HepG2 (cell line): Measurements from ENCODE around the gene MBTD1. TPM values are rescaled to one million over a fixed set of nuclear protein-coding genes. Genes with fewer than 3 reads are reported as not detected.

Source experiments
- ATAC-seq: fragments of 200-7000 bp; cut with Tn5 transposase; 3 replicates; pipeline ENCODE4 v1.9.1; 2020; ENCODE audit warnings: mild to moderate bottlenecking, moderate library complexity
- BruUV-seq: library from RNA; stranded (reverse); fragments of 400-500 nt; replicated peaks from 2 replicates; lab custom pipeline; 2021; lab: Mats Ljungman, UMichigan
- CTCF ChIA-PET: fragments of 300-600 bp; formaldehyde crosslinking; extraction: SDS; loops from one replicate; lab custom pipeline; 2021; ENCODE audit warnings: low total read pairs, inconsistent platforms, low intra/inter-chr PET ratio; lab: Yijun Ruan, JAX
- POLR2A ChIA-PET: fragments of 350-600 bp; sonication (Branson Sonifier 250); formaldehyde crosslinking; loops from one replicate; lab custom pipeline; 2020; ENCODE audit warnings: antibody characterized with exemption, inconsistent platforms; lab: Yijun Ruan, JAX
- DNase-seq: peaks from one replicate; pipeline ENCODE4 v3.0.0-alpha.2; 2015; ENCODE audit warnings: low spot score
- FAIRE-seq: peaks from 3 replicates; lab custom pipeline; 2011; peaks lifted over from hg19 to GRCh38; lab: Jason Lieb, UNC
- H2AFZ ChIP-seq: one replicate; pipeline ENCODE4 v1.6.1; 2011; ENCODE audit warnings: low read length, inconsistent platforms
- H3K27ac ChIP-seq: fragments of 300-600 bp; 3 replicates; pipeline ENCODE4 v1.8.0; 2011; ENCODE audit warnings: mixed run types, mild to moderate bottlenecking, mixed read lengths, low read length, inconsistent platforms; ENCODE audit not compliant: insufficient read depth; ENCODE audit errors: extremely low read length
- H3K27me3 ChIP-seq, 2 experiments: fragments of 200-600 bp in 1 of 2; 2 replicates in 1 of 2; 3 replicates in 1 of 2; pipeline versions ENCODE4 v1.6.0 to v1.8.0; 2011; ENCODE audit warnings: low read length in 2 of 2, mild to moderate bottlenecking in 2 of 2, moderate library complexity in 2 of 2, inconsistent platforms in 1 of 2; ENCODE audit not compliant: insufficient read depth in 2 of 2, control insufficient read depth in 1 of 2
- H3K36me3 ChIP-seq, 2 experiments: fragments of 200-600 bp in 1 of 2; replicated peaks in 1 of 2; 2 replicates in 1 of 2; 3 replicates in 1 of 2; pipeline versions ENCODE4 v1.5.1 to v1.8.0; 2011; ENCODE audit warnings: low read length in 2 of 2, inconsistent platforms in 1 of 2; ENCODE audit not compliant: insufficient read depth in 2 of 2, control insufficient read depth in 1 of 2
- H3K4me1 ChIP-seq: 2 replicates; pipeline ENCODE4 v1.5.1; 2012; ENCODE audit warnings: low read length, inconsistent platforms; ENCODE audit not compliant: insufficient read depth
- H3K4me2 ChIP-seq: 2 replicates; pipeline ENCODE4 v1.6.0; 2011; ENCODE audit warnings: low read depth, low read length, inconsistent platforms
- H3K4me3 ChIP-seq, 3 experiments: fragments of 200-600 bp in 1 of 3; sonication (generic), shearing (Covaris generic) in 1 of 3; replicated peaks in 1 of 3; 2 replicates each; pipeline ENCODE4 v1.5.1; 2011 to 2016; ENCODE audit warnings: low read length in 3 of 3, inconsistent platforms in 2 of 3, low read depth in 2 of 3, mild to moderate bottlenecking in 2 of 3, control low read depth in 1 of 3, mixed read lengths in 1 of 3; ENCODE audit not compliant: insufficient read depth in 1 of 3
- H3K79me2 ChIP-seq: one replicate; pipeline ENCODE4 v1.6.1; 2011; ENCODE audit warnings: low read length, inconsistent platforms; ENCODE audit not compliant: insufficient read depth
- H3K9ac ChIP-seq: 2 replicates; pipeline ENCODE4 v1.6.0; 2011; ENCODE audit warnings: mild to moderate bottlenecking, low read depth, low read length, inconsistent platforms; ENCODE audit not compliant: insufficient read depth
- H3K9me3 ChIP-seq: 2 replicates; pipeline ENCODE4 v1.5.1; 2012; ENCODE audit warnings: mild to moderate bottlenecking, low read length
- H4K20me1 ChIP-seq: 2 replicates; pipeline ENCODE4 v1.6.0; 2011; ENCODE audit warnings: inconsistent platforms, mild to moderate bottlenecking, low read length, moderate library complexity; ENCODE audit not compliant: insufficient read depth
- ARNTL ChIP-seq: sonication (generic); formaldehyde crosslinking; IDR thresholded peaks from 2 replicates; pipeline ENCODE4 v1.4.0; 2020; ENCODE audit warnings: mild to moderate bottlenecking, missing genetic modification reagents
- CREBL2 ChIP-seq: sonication (generic); formaldehyde crosslinking; IDR thresholded peaks from 2 replicates; pipeline ENCODE4 v1.8.1; 2023; ENCODE audit warnings: missing genetic modification reagents, mild to moderate bottlenecking, borderline replicate concordance
- FOSL1 ChIP-seq: sonication (generic); formaldehyde crosslinking; IDR thresholded peaks from 2 replicates; pipeline ENCODE4 v1.9.0; 2021; ENCODE audit warnings: missing genetic modification reagents, borderline replicate concordance
- FOXP1 ChIP-seq, 2 experiments: fragments of 450-650 bp in 1 of 2; IDR thresholded peaks; 2 replicates each; pipeline ENCODE4 v1.6.1; 2017 to 2018; ENCODE audit warnings: antibody characterized with exemption in 1 of 2
- MEF2D ChIP-seq: sonication (generic); formaldehyde crosslinking; IDR thresholded peaks from 2 replicates; pipeline ENCODE4 v1.5.1; 2020; ENCODE audit warnings: mild to moderate bottlenecking, missing genetic modification reagents
- MXD4 ChIP-seq: IDR thresholded peaks from 2 replicates; pipeline ENCODE4 v1.6.1; 2016; ENCODE audit warnings: mild to moderate bottlenecking, missing biosample characterization, missing genetic modification reagents
- MXI1 ChIP-seq: IDR thresholded peaks from 3 replicates; pipeline ENCODE4 v1.6.1; 2012; ENCODE audit warnings: low read depth, low read length, inconsistent platforms, borderline replicate concordance
- MYC ChIP-seq: sonication (generic); formaldehyde crosslinking; IDR thresholded peaks from 2 replicates; pipeline ENCODE4 v1.9.0; 2021; ENCODE audit warnings: missing genetic modification reagents, borderline replicate concordance
- NFE2 ChIP-seq: sonication (generic); formaldehyde crosslinking; IDR thresholded peaks from 2 replicates; pipeline ENCODE4 v1.4.0; 2020; ENCODE audit warnings: missing genetic modification reagents
- POGZ ChIP-seq: sonication (generic); formaldehyde crosslinking; IDR thresholded peaks from 2 replicates; pipeline ENCODE4 v1.4.0; 2020; ENCODE audit warnings: mild to moderate bottlenecking, missing genetic modification reagents
- TEF ChIP-seq: sonication (generic); formaldehyde crosslinking; IDR thresholded peaks from 2 replicates; pipeline ENCODE4 v1.5.0; 2020; ENCODE audit warnings: missing genetic modification reagents
- TGIF2 ChIP-seq: IDR thresholded peaks from 2 replicates; pipeline ENCODE4 v1.6.1; 2016; ENCODE audit warnings: control low read depth, missing compliant biosample characterization
- TSC22D2 ChIP-seq: sonication (generic); formaldehyde crosslinking; IDR thresholded peaks from 2 replicates; pipeline ENCODE4 v1.5.1; 2020; ENCODE audit warnings: missing genetic modification reagents, mild to moderate bottlenecking, borderline replicate concordance
- ZBTB7B ChIP-seq: sonication (generic); formaldehyde crosslinking; IDR thresholded peaks from 2 replicates; pipeline ENCODE4 v1.4.0; 2020; ENCODE audit warnings: missing genetic modification reagents
- ZFP1 ChIP-seq: IDR thresholded peaks from 2 replicates; pipeline ENCODE4 v1.6.1; 2016
- ZNF230 ChIP-seq: sonication (generic); formaldehyde crosslinking; IDR thresholded peaks from 2 replicates; pipeline ENCODE4 v1.4.0; 2020; ENCODE audit warnings: mild to moderate bottlenecking, missing genetic modification reagents
- ZNF326 ChIP-seq: sonication (generic); formaldehyde crosslinking; IDR thresholded peaks from 2 replicates; pipeline ENCODE4 v1.4.0; 2020; ENCODE audit warnings: missing genetic modification reagents, borderline replicate concordance
- ZNF33B ChIP-seq: sonication (generic); formaldehyde crosslinking; IDR thresholded peaks from 2 replicates; pipeline ENCODE4 v1.5.1; 2020; ENCODE audit warnings: mild to moderate bottlenecking, missing genetic modification reagents
- ZNF607 ChIP-seq: sonication (generic); formaldehyde crosslinking; IDR thresholded peaks from 2 replicates; pipeline ENCODE4 v1.5.1; 2020; ENCODE audit warnings: missing genetic modification reagents, mild to moderate bottlenecking, borderline replicate concordance
- ZNF670 ChIP-seq: sonication (generic); formaldehyde crosslinking; IDR thresholded peaks from 2 replicates; pipeline ENCODE4 v1.8.0; 2022; ENCODE audit warnings: mild to moderate bottlenecking, missing genetic modification reagents, borderline replicate concordance
- WGBS: methylation state at CpG from one replicate; pipeline ENCODE4 v1.1.6; 2017; ENCODE audit warnings: low lambda C conversion rate; 5-methylcytosine and 5-hydroxymethylcytosine counted together
- in situ Hi-C: cut with HindIII; loops from 2 replicates; pipeline ENCODE4 v1.10.0; 2017; ENCODE audit warnings: low pct_unique_long_range_greater_than_20kb; ENCODE audit not compliant: extremely low pct_ligation_motif_present
- intact Hi-C: fragments of 100-400 bp; cut with micrococcal nuclease; formaldehyde crosslinking; loops from one replicate; pipeline ENCODE4 v1.10.0; 2022; ENCODE audit not compliant: unreplicated experiment
- polyA plus RNA-seq, 8 experiments: library from polyadenylated mRNA; depleted of rRNA in 3 of 8; stranded (reverse) in 7 of 8; unstranded in 1 of 8; fragments of >200 nt; fragmentation: Illumina TruSeq in 4 of 8; extraction: Trizol in 4 of 8; gene quantifications; 2 replicates each; pipeline versions ENCODE4 v1.2.1 to v1.2.3, GENCODE V29; 2011 to 2016; ENCODE audit warnings: low read depth in 4 of 8, missing spikeins in 1 of 8, mixed read lengths in 1 of 8; ENCODE audit not compliant: insufficient read depth in 1 of 8
- total RNA-seq, 5 experiments: library from RNA; depleted of rRNA; stranded (reverse); fragments of >200 nt; fragmentation: Illumina TruSeq; extraction: Trizol; gene quantifications; 2 replicates each; pipeline ENCODE4 v1.2.3, GENCODE V29; 2016; ENCODE audit warnings: low read depth in 1 of 5
- TF ChIP-seq, protein P1 (sequence below): sonication (generic); formaldehyde crosslinking; IDR thresholded peaks from 2 replicates; pipeline ENCODE4 v1.8.0; 2022; ENCODE audit warnings: missing genetic modification reagents, mild to moderate bottlenecking, borderline replicate concordance
- TF ChIP-seq, protein P2 (sequence below): sonication (generic); formaldehyde crosslinking; IDR thresholded peaks from 2 replicates; pipeline ENCODE4 v1.4.0; 2020; ENCODE audit warnings: mild to moderate bottlenecking, missing genetic modification reagents

Gene MBTD1
- total and polyA plus RNA-seq, 2 of the 13 experiments (the other 11 are each of a cell fraction or from before 2014, with no cell fraction given), result 20.9 TPM

DNA sequence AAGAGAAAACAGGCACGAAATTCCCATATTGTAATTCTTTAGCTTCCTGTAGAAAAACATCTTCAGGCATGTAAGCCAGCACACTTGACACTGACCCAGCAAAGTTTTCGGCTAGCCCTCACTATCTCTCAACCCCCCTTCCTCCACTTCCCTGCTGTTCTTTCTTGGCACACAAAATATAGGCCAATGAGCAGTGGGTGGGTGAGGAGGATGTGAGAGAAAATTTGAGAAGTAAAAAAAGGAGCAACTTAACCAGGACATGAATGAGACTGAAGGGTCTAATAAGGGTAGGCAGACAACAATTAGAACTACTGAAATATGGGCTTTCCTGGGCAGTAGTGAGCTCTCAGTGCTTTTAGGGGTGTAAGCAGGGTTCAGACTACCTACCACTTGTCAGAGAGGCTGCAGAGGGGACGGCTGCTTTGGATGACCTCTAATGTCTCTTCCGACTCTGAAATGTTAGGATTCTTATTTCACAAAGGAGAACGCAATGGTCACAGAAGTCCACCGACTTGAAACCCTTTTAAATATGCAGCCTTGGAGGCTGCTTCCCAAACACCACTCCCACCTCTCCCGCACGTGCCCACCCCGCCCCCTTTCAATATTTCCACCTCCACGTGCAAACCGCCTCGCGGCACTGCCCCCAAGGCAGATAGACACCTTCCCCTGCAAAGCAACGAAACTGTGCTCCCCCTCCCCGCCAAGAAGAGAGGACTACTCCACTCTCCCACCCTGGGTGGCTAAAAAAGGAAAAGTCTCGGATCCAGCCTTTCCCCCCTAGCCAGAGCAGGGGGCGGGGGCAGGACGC is 889 bp downstream of the MBTD1 start:
- 0 out of 3 replicates have a peak, but pooled peaks have one; percentile 0 for ATAC-seq
- 4% methylated on average over 18 of the region's 18 CpGs for WGBS
- DNase-seq, result peak; percentile 39
- TF ChIP-seq TGIF2 (CRISPR knock-in tag) (peak; percentile 55; the same call in 1 of the 2 replicates), MXD4 (CRISPR knock-in tag) (peak; percentile 45; the same call in 1 of the 2 replicates), MYC (CRISPR knock-in tag) (peak; percentile 62; the same call in 1 of the 2 replicates), ZNF33B (peak; percentile 74; the same call in 1 of the 2 replicates), ZFP1 (no peak), ZNF607 (CRISPR knock-in tag) (0 out of 2 replicates have a peak, but pooled peaks have one; percentile 43), MXI1 (peak; percentile 93; the same call in 2 of the 3 replicates), ARNTL (peak; percentile 69; the same call in 1 of the 2 replicates), FOSL1 (CRISPR knock-in tag) (no peak), TSC22D2 (CRISPR knock-in tag) (no peak), NFE2 (CRISPR knock-in tag) (no peak), CREBL2 (CRISPR knock-in tag) (0 out of 2 replicates have a peak, but pooled peaks have one; percentile 4), ZNF230 (CRISPR knock-in tag) (0 out of 2 replicates have a peak, but pooled peaks have one; percentile 22), POGZ (CRISPR knock-in tag) (no peak), ZNF670 (CRISPR knock-in tag) (no peak), ZNF326 (CRISPR knock-in tag) (no peak), TEF (no peak), FOXP1 (IDR thresholded peaks at IDR 0.05) (no peak), FOXP1 (CRISPR knock-in tag; IDR thresholded peaks at IDR 0.05) (no peak), MEF2D (CRISPR knock-in tag) (no peak), ZBTB7B (CRISPR knock-in tag) (0 out of 2 replicates have a peak, but pooled peaks have one; percentile 16)
- TF ChIP-seq, protein P1, sequence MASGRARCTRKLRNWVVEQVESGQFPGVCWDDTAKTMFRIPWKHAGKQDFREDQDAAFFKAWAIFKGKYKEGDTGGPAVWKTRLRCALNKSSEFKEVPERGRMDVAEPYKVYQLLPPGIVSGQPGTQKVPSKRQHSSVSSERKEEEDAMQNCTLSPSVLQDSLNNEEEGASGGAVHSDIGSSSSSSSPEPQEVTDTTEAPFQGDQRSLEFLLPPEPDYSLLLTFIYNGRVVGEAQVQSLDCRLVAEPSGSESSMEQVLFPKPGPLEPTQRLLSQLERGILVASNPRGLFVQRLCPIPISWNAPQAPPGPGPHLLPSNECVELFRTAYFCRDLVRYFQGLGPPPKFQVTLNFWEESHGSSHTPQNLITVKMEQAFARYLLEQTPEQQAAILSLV (CRISPR knock-in tag), result no peak
- TF ChIP-seq, protein P2, sequence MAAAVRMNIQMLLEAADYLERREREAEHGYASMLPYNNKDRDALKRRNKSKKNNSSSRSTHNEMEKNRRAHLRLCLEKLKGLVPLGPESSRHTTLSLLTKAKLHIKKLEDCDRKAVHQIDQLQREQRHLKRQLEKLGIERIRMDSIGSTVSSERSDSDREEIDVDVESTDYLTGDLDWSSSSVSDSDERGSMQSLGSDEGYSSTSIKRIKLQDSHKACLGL (CRISPR knock-in tag), result peak; percentile 48; the same call in 1 of the 2 replicates

More for the DNA sequence above, 889 bp downstream of the MBTD1 start:
- ChIA-PET CTCF (no interaction called here), POLR2A (no interaction called here)
- no peak for FAIRE-seq
- Histone ChIP-seq H3K4me3 (peak overlapping the region; percentile 94 to 96 (median 96)), H3K79me2 (peaks cover 92% of the 10 kb centered on the region), H3K36me3 (peaks cover 9 to 20% of the 10 kb centered on the region in 2 experiments; a peak in 4 of 5 replicates), H3K27ac (peak overlapping the region; percentile 99), H3K4me1 (peaks cover 73% of the 10 kb centered on the region), H2AFZ (no peak overlapping the region), H4K20me1 (peaks cover 62% of the 10 kb centered on the region), H3K9ac (peak overlapping the region; percentile 98), H3K27me3 (no peaks in the 10 kb centered on the region; a peak in 1 of 5 replicates), H3K9me3 (no peaks in the 10 kb centered on the region), H3K4me2 (peak overlapping the region; percentile 93)
- no TSS peak for BruUV-seq
- intact Hi-C loops, result no loop called here
- in situ Hi-C loops, result no loop called here
